ENCODE measurements around the gene RNF44.

RNF44 gene

DNA sequence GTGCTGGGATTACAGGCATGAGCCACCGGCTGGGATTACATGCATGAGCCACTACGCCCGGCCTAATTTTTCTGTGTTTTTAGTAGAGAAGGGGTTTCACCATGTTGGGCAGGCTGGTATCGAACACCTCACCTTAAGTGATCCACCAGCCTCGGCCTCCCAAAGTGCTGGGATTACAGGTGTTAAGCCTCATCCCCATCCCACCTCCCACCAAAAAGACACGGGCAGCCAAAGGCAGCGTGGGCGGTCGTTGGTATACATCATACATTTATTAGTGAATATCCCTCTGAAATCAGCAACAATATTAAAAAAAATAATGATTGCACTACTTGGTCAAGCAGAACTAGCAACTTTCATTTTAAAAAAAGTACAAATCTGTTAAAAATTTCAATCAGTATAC, 10.7 kb downstream of the RNF44 start:
- Histone ChIP-seq H3K9me3 (ENCODE audit: insufficient read depth, low read length) (no peaks in the 10 kb centered on the region), H2AFZ (ENCODE audit: low read depth, low read length, severe bottlenecking) (no peak overlapping the region), H3K4me3 (ENCODE audit: insufficient read depth, low read length, poor library complexity, severe bottlenecking) (no peak overlapping the region), H3K27me3 (ENCODE audit: low read length) (no peaks in the 10 kb centered on the region), H4K20me1 (ENCODE audit: low read depth, low read length) (0 out of 2 replicates have a peak, but pooled peaks cover 2% of the 10 kb centered on the region), H3F3A (ENCODE audit: insufficient read depth) (0 out of 2 replicates have a peak, but pooled peaks cover 5% of the 10 kb centered on the region), H3K36me3 (ENCODE audit: low read length) (no peaks in the 10 kb centered on the region), H3K4me2 (ENCODE audit: low read depth, low read length, poor library complexity, severe bottlenecking) (no peak overlapping the region), H3K9ac (ENCODE audit: low read length) (no peak overlapping the region), H3K9me2 (replicated peaks; ENCODE audit: insufficient read depth, low read length) (no peaks in the 10 kb centered on the region), H3K27ac (ENCODE audit: low read depth, low read length) (no peak overlapping the region), H3K79me2 (ENCODE audit: insufficient read depth, low read length) (no peaks in the 10 kb centered on the region)
- TF ChIP-seq, protein P1, sequence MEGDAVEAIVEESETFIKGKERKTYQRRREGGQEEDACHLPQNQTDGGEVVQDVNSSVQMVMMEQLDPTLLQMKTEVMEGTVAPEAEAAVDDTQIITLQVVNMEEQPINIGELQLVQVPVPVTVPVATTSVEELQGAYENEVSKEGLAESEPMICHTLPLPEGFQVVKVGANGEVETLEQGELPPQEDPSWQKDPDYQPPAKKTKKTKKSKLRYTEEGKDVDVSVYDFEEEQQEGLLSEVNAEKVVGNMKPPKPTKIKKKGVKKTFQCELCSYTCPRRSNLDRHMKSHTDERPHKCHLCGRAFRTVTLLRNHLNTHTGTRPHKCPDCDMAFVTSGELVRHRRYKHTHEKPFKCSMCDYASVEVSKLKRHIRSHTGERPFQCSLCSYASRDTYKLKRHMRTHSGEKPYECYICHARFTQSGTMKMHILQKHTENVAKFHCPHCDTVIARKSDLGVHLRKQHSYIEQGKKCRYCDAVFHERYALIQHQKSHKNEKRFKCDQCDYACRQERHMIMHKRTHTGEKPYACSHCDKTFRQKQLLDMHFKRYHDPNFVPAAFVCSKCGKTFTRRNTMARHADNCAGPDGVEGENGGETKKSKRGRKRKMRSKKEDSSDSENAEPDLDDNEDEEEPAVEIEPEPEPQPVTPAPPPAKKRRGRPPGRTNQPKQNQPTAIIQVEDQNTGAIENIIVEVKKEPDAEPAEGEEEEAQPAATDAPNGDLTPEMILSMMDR (IDR thresholded peaks at IDR 0.05; ENCODE audit: insufficient read depth, low read length, poor library complexity, severe bottlenecking), result no peak
- no peak for TF ChIP-seq EZH2phosphoT487 (conservative IDR thresholded peaks at IDR 0.05; ENCODE audit: low read length)

DNA sequence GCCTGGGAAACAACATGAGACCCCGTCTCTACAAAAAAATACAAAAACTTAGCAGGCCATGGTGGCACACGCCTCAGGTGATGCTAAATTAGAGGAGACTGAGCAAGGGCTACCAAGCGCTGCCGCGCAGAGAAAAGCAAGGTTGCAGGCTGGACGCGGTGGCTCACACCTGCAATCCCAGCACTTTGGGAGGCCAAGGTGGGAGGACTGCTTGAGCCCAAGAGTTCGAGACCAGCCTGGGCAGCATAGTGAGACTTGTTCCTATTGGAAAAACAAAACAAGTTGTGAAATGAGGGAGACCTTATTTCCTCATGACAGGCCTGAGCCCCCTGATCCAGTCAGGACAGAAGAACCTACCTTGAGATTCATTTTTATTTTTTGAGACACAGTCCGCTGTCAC, 11.5 kb downstream of the RNF44 start:
- 0 out of 2 replicates have a peak, but pooled peaks cover 2% of the 10 kb centered on the region for H4K20me1 ChIP-seq (ENCODE audit: low read depth, low read length)
- no peaks in the 10 kb centered on the region for H3K79me2 ChIP-seq (ENCODE audit: insufficient read depth, low read length)
- H3K4me2 ChIP-seq (ENCODE audit: low read depth, low read length, poor library complexity, severe bottlenecking), result no peak overlapping the region
- H3K9me3 ChIP-seq (ENCODE audit: insufficient read depth, low read length), result no peaks in the 10 kb centered on the region
- no peak overlapping the region for H3K27ac ChIP-seq (ENCODE audit: low read depth, low read length)
- H3K27me3 ChIP-seq (ENCODE audit: low read length), result no peaks in the 10 kb centered on the region
- no peaks in the 10 kb centered on the region for H3K9me2 ChIP-seq (replicated peaks; ENCODE audit: insufficient read depth, low read length)
- TF ChIP-seq, protein P1 (IDR thresholded peaks at IDR 0.05; ENCODE audit: insufficient read depth, low read length, poor library complexity, severe bottlenecking), result no peak
- no peak for TF ChIP-seq EZH2phosphoT487 (conservative IDR thresholded peaks at IDR 0.05; ENCODE audit: low read length)
- H2AFZ ChIP-seq (ENCODE audit: low read depth, low read length, severe bottlenecking), result no peak overlapping the region
- no peak overlapping the region for H3K9ac ChIP-seq (ENCODE audit: low read length)
- H3F3A ChIP-seq (ENCODE audit: insufficient read depth), result 0 out of 2 replicates have a peak, but pooled peaks cover 5% of the 10 kb centered on the region
- no peak overlapping the region for H3K4me3 ChIP-seq (ENCODE audit: insufficient read depth, low read length, poor library complexity, severe bottlenecking)
- no peaks in the 10 kb centered on the region for H3K36me3 ChIP-seq (ENCODE audit: low read length)

DNA sequence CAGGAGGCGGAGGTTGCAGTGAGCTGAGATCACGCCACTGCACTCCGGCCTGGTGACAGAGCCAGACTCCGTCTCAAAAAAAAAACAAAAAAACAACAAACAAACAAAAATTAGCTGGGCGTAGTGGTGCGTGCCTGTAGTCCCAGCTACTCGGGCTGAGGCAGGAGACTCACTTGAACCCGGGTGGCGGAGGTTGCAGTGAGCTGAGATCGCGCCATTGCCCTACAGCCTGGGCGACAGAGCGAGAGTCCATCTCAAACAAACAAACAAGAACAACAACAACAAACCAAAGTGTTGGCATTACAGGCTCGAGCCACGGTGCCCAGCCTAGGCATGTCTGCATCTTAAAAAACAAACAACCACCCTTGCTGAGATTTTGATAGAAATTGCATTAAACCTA, 12.2 kb downstream of the RNF44 start:
- H3K79me2 ChIP-seq (ENCODE audit: insufficient read depth, low read length), result no peaks in the 10 kb centered on the region
- no peak overlapping the region for H3K4me2 ChIP-seq (ENCODE audit: low read depth, low read length, poor library complexity, severe bottlenecking)
- no peak for TF ChIP-seq EZH2phosphoT487 (conservative IDR thresholded peaks at IDR 0.05; ENCODE audit: low read length)
- TF ChIP-seq, protein P1 (IDR thresholded peaks at IDR 0.05; ENCODE audit: insufficient read depth, low read length, poor library complexity, severe bottlenecking), result no peak
- H2AFZ ChIP-seq (ENCODE audit: low read depth, low read length, severe bottlenecking), result no peak overlapping the region
- H3K9ac ChIP-seq (ENCODE audit: low read length), result no peak overlapping the region
- no peaks in the 10 kb centered on the region for H3K36me3 ChIP-seq (ENCODE audit: low read length)
- no peak overlapping the region for H3K4me3 ChIP-seq (ENCODE audit: insufficient read depth, low read length, poor library complexity, severe bottlenecking)
- H4K20me1 ChIP-seq (ENCODE audit: low read depth, low read length), result 0 out of 2 replicates have a peak, but pooled peaks cover 2% of the 10 kb centered on the region
- H3K27me3 ChIP-seq (ENCODE audit: low read length), result no peaks in the 10 kb centered on the region
- H3F3A ChIP-seq (ENCODE audit: insufficient read depth), result 0 out of 2 replicates have a peak, but pooled peaks cover 5% of the 10 kb centered on the region
- no peak overlapping the region for H3K27ac ChIP-seq (ENCODE audit: low read depth, low read length)
- H3K9me2 ChIP-seq (replicated peaks; ENCODE audit: insufficient read depth, low read length), result no peaks in the 10 kb centered on the region
- no peaks in the 10 kb centered on the region for H3K9me3 ChIP-seq (ENCODE audit: insufficient read depth, low read length)

All from SU-DHL-6 (cell line).